Natural killer cell (primary cell): Measurements from ENCODE around the gene SAPCD2. TPM values are rescaled to one million over a fixed set of nuclear protein-coding genes. Genes with fewer than 3 reads are reported as not detected.

Source experiments
- ATAC-seq, 3 donors: fragments of 150-1000 bp in 2 of 3; fragments of 200-7000 bp in 1 of 3; cut with Tn5 transposase; 1 replicate in 1 of 3; 2 replicates in 2 of 3; pipeline ENCODE4 v1.10.0; 2021; ENCODE audit warnings: mild to moderate bottlenecking in 2 of 3, moderate library complexity in 2 of 3
- DNase-seq, 2 donors: peaks; one replicate each; pipeline versions ENCODE4 v3.0.0 to v3.0.0-alpha.2; 2013 to 2021; ENCODE audit warnings: mixed read lengths in 1 of 2
- H3K27ac ChIP-seq: one replicate; pipeline ENCODE4 v1.5.1; 2013; ENCODE audit warnings: mild to moderate bottlenecking, low read length
- H3K27me3 ChIP-seq: one replicate; pipeline ENCODE4 v1.6.1; 2013; ENCODE audit warnings: low read length; ENCODE audit not compliant: control insufficient read depth, insufficient read depth
- H3K36me3 ChIP-seq: one replicate; pipeline ENCODE4 v1.6.1; 2013; ENCODE audit warnings: low read length; ENCODE audit not compliant: control insufficient read depth, insufficient read depth
- H3K4me1 ChIP-seq: one replicate; pipeline ENCODE4 v1.6.1; 2013; ENCODE audit warnings: low read length; ENCODE audit not compliant: control insufficient read depth, insufficient read depth
- H3K4me3 ChIP-seq: one replicate; pipeline ENCODE4 v1.5.1; 2013; ENCODE audit warnings: low read length
- H3K9me3 ChIP-seq: one replicate; pipeline ENCODE4 v1.6.1; 2013; ENCODE audit warnings: low read length; ENCODE audit not compliant: control insufficient read depth, insufficient read depth
- H3K27ac Mint-ChIP-seq, 2 donors: one replicate each; pipeline ENCODE4 v1.8.0; 2022; ENCODE audit warnings: mild to moderate bottlenecking in 2 of 2, mixed read lengths in 2 of 2, moderate library complexity in 1 of 2
- H3K27me3 Mint-ChIP-seq, 2 donors: one replicate each; pipeline ENCODE4 v1.8.0; 2022; ENCODE audit warnings: low read depth in 2 of 2, mixed read lengths in 2 of 2
- H3K36me3 Mint-ChIP-seq: one replicate; pipeline ENCODE4 v1.8.0; 2022; ENCODE audit warnings: mixed read lengths
- H3K4me1 Mint-ChIP-seq, 2 donors: one replicate each; pipeline ENCODE4 v1.8.0; 2022; ENCODE audit warnings: mixed read lengths in 2 of 2
- H3K4me3 Mint-ChIP-seq: one replicate; pipeline ENCODE4 v1.8.0; 2022; ENCODE audit warnings: mild to moderate bottlenecking, moderate library complexity, mixed read lengths
- H3K9me3 Mint-ChIP-seq, 2 donors: one replicate each; pipeline ENCODE4 v1.8.0; 2022; ENCODE audit warnings: mixed read lengths in 2 of 2
- CTCF ChIP-seq: fragments of 200-600 bp; IDR thresholded peaks from one replicate; pipeline ENCODE4 v1.8.0; 2022; ENCODE audit warnings: antibody characterized with exemption
- WGBS: methylation state at CpG from one replicate; pipeline ENCODE4 v1.1.7; 2013; ENCODE audit warnings: missing lambda C conversion rate; ENCODE audit not compliant: insufficient coverage; 5-methylcytosine and 5-hydroxymethylcytosine counted together
- intact Hi-C: fragments of 100-400 bp; cut with micrococcal nuclease; formaldehyde crosslinking; loops from one replicate; pipeline ENCODE4 v1.14.2; 2022
- total RNA-seq, 4 donors: library from RNA; stranded (reverse); fragments of 120-200 nt in 1 of 4; gene quantifications; one replicate each; pipeline versions ENCODE4 v1.2.3 to v1.2.4, GENCODE V29; 2013 to 2022

Gene SAPCD2
- total RNA-seq, 3 donors from 2014 or later (not counting 1 experiment from before 2014, with no cell fraction given) = 0.59 to 2.6 (median 1.0) TPM

- no peak overlapping the region for H3K27ac Mint-ChIP-seq
- H3K27me3 Mint-ChIP-seq = peaks cover 8 to 9% of the 10 kb centered on the region in 2 donors
- DNase-seq (no peak), ATAC-seq (peak in 1 of 3 donors; percentile 26)
- H3K27ac ChIP-seq = no peak overlapping the region
- H3K4me1 Mint-ChIP-seq = peaks cover 0 to 7% of the 10 kb centered on the region in 2 donors
- no peak overlapping the region for H3K4me3 ChIP-seq
- H3K4me1 ChIP-seq = peaks cover 27% of the 10 kb centered on the region
- no peak for TF ChIP-seq CTCF
- no peaks in the 10 kb centered on the region for H3K36me3 Mint-ChIP-seq
- no peaks in the 10 kb centered on the region for H3K9me3 ChIP-seq
- peaks cover 26% of the 10 kb centered on the region for H3K27me3 ChIP-seq
- no peaks in the 10 kb centered on the region for H3K36me3 ChIP-seq
- intact Hi-C loops = no loop called here
- H3K4me3 Mint-ChIP-seq = no peak overlapping the region
- no peaks in the 10 kb centered on the region for H3K9me3 Mint-ChIP-seq
- 91% methylated on average over 23 of the region's 23 CpGs for WGBS
Observed at GRCh38 chr9:137040568-137040967, 29.8 kb downstream of the SAPCD2 start.

GRCh38 chr9:137039611-137040366 is 30.6 kb downstream of the SAPCD2 start:
- H3K9me3 ChIP-seq = no peaks in the 10 kb centered on the region
- peaks cover 20% of the 10 kb centered on the region for H3K27me3 ChIP-seq
- no peak overlapping the region for H3K4me3 ChIP-seq
- Mint-ChIP-seq H3K4me3 (no peak overlapping the region), H3K27me3 (peaks cover 2 to 4% of the 10 kb centered on the region in 2 donors), H3K36me3 (no peaks in the 10 kb centered on the region), H3K9me3 (no peaks in the 10 kb centered on the region), H3K27ac (no peak overlapping the region), H3K4me1 (peaks cover 8% of the 10 kb centered on the region in 2 donors)
- DNase-seq = no peak
- H3K27ac ChIP-seq = no peak overlapping the region
- H3K4me1 ChIP-seq = peaks cover 27% of the 10 kb centered on the region
- no peak for TF ChIP-seq CTCF
- no peaks in the 10 kb centered on the region for H3K36me3 ChIP-seq
- 93% methylated on average over 29 of the region's 32 CpGs for WGBS
- ATAC-seq = no peak
- intact Hi-C loops = no loop called here

- H3K27ac Mint-ChIP-seq = no peak overlapping the region
- H3K27me3 Mint-ChIP-seq = no peaks in the 10 kb centered on the region
- DNase-seq (no peak), ATAC-seq (no peak)
- Histone ChIP-seq H3K36me3 (no peaks in the 10 kb centered on the region), H3K27me3 (peaks cover 11% of the 10 kb centered on the region), H3K4me3 (no peak overlapping the region), H3K27ac (no peak overlapping the region), H3K9me3 (no peaks in the 10 kb centered on the region), H3K4me1 (peaks cover 26% of the 10 kb centered on the region)
- TF ChIP-seq CTCF = no peak
- peaks cover 12 to 15% of the 10 kb centered on the region in 2 donors for H3K4me1 Mint-ChIP-seq
- H3K4me3 Mint-ChIP-seq = no peak overlapping the region
- no peaks in the 10 kb centered on the region for H3K36me3 Mint-ChIP-seq
- 91% methylated on average over 8 of the region's 9 CpGs for WGBS
- intact Hi-C loops = no loop called here
- no peaks in the 10 kb centered on the region for H3K9me3 Mint-ChIP-seq
Observed at GRCh38 chr9:137038916-137039315, 31.4 kb downstream of the SAPCD2 start.

GRCh38 chr9:137037483-137037882 is 32.9 kb downstream of the SAPCD2 start:
- 94% methylated on average over 10 of the region's 10 CpGs for WGBS
- Histone ChIP-seq H3K27ac (no peak overlapping the region), H3K36me3 (no peaks in the 10 kb centered on the region), H3K9me3 (no peaks in the 10 kb centered on the region), H3K4me1 (peaks cover 33% of the 10 kb centered on the region), H3K27me3 (peaks cover 3% of the 10 kb centered on the region), H3K4me3 (no peak overlapping the region)
- H3K27ac Mint-ChIP-seq = no peak overlapping the region
- intact Hi-C loops = no loop called here
- no peak for TF ChIP-seq CTCF
- H3K36me3 Mint-ChIP-seq = no peaks in the 10 kb centered on the region
- DNase-seq (no peak), ATAC-seq (no peak)
- no peaks in the 10 kb centered on the region for H3K9me3 Mint-ChIP-seq
- H3K4me1 Mint-ChIP-seq = peaks cover 19 to 26% of the 10 kb centered on the region in 2 donors
- H3K4me3 Mint-ChIP-seq = no peak overlapping the region
- H3K27me3 Mint-ChIP-seq = no peaks in the 10 kb centered on the region
